ENCODE data around the gene RMND5B.
A peak's percentile ranks its signal among the peaks of the same experiment; 100 is the strongest.

Gene RMND5B

DNA sequence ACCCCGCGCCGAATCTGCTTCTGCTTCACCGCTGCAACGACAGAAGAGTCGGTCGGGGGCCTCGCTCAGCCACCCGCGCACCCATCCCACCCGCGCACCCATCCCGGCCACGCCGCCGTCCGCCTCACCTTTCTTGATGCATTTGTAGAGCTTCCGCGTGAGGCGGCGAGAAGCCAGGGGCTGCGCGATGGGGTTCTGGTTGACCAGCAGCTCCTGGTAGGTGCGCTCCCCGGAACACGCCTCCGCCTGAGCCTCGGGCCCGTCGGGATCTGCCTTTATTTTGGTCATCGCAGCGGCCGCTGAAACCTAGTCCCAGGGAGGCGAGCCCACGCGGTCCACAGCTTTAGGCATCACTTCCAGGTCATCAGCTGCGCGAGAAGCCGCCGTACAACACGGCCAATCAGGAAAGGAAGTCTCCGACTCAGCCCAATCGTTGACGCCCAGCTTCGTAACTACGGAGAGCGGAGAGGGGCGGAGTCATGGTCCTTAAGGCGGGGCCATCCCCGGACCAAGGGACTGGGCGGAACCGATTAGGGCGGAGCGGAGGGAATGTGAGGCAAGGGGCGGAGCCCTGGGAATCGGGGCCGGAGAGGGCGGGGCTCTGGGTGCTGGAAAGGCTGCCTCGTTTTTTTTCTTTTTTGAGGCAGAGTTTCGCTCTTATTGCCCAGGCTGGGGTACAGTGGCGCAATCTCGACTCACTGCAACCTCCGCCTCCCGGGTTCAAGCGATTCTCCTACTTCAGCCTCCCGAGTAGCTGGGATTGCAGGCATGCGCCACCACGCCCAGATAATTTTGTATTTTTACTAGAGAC, 22.9 kb downstream of the RMND5B start, which contains the start of gene NHP2:
NHP2 (minus strand) TSS at position 356 of the 811 bp plus-strand sequence; CDS start at position 288, 68 bp downstream.
- H3K27ac ChIP-seq (ENCODE audit: low read depth, low read length): peak within 1 kb of the TSS; percentile 72

DNA sequence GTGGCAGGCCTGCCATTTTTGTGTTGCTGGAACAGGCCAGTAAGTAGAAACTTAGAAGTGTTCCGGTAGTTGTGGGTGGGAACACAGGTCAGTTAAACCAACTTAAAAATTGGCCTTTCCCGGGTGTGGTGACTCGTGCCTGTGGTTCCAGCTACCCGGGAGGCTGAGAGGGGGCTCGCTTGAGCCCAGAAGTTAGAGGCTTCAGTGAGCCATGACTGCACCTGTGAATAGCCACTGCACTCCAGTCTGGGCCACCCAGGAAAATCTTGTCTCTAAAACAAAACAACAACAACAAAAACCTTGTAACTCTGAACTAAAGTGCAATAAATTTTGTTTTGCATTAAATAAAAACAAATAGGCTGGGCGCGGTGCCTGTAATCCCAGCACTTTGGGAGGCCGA, 24.3 kb downstream of the RMND5B start:
- Histone ChIP-seq H3K36me3 (ENCODE audit: control insufficient read depth, insufficient read depth, low read length) (peaks cover 24% of the 10 kb centered on the region), H3K27me3 (ENCODE audit: control insufficient read depth, insufficient read depth, low read length) (no peaks in the 10 kb centered on the region), H3K9me3 (ENCODE audit: control insufficient read depth, insufficient read depth, low read depth, low read length) (no peaks in the 10 kb centered on the region), H3K4me3 (ENCODE audit: low read depth, low read length) (no peak overlapping the region), H3K9ac (ENCODE audit: low read length) (no peak overlapping the region), H3K4me1 (ENCODE audit: control insufficient read depth, insufficient read depth, low read length) (no peaks in the 10 kb centered on the region), H3K27ac (ENCODE audit: low read depth, low read length) (no peak overlapping the region)

More for the DNA sequence above, 22.9 kb downstream of the RMND5B start, which contains the start of gene NHP2:
- Histone ChIP-seq H3K36me3 (ENCODE audit: control insufficient read depth, insufficient read depth, low read length) (peaks cover 37% of the 10 kb centered on the region), H3K9ac (ENCODE audit: low read length) (peak within 1 kb of the TSS; percentile 84), H3K9me3 (ENCODE audit: control insufficient read depth, insufficient read depth, low read depth, low read length) (no peaks in the 10 kb centered on the region), H3K27me3 (ENCODE audit: control insufficient read depth, insufficient read depth, low read length) (no peaks in the 10 kb centered on the region), H3K4me1 (ENCODE audit: control insufficient read depth, insufficient read depth, low read length) (no peaks in the 10 kb centered on the region), H3K4me3 (ENCODE audit: low read depth, low read length) (peak within 1 kb of the TSS; percentile 91)

DNA sequence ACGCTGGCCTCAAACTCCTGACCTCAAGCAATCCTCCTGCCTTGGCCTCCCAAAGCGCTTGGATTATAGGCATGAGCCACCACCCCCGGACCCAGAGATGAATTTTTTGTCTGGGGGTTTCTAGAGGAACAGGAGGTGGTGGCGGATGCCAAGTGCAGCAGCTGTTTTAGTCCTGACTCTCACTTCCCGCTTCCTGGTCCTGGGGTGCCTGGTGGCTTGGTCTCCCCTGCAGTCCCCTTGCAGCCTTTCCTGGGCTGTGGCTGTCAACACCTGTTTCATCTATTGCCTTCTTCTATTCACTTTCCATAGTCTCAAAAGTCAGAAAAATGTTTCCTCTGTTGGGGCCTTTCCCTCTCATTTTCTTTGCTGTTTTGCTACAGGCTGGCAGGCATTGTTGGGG, 29.4 kb downstream of the RMND5B start:
- Histone ChIP-seq H3K9me3 (ENCODE audit: control insufficient read depth, insufficient read depth, low read depth, low read length) (no peaks in the 10 kb centered on the region), H3K27me3 (ENCODE audit: control insufficient read depth, insufficient read depth, low read length) (peaks cover 17% of the 10 kb centered on the region; the same call in 1 of the 2 replicates), H3K4me3 (ENCODE audit: low read depth, low read length) (no peak overlapping the region), H3K36me3 (ENCODE audit: control insufficient read depth, insufficient read depth, low read length) (no peaks in the 10 kb centered on the region), H3K27ac (ENCODE audit: low read depth, low read length) (no peak overlapping the region), H3K4me1 (ENCODE audit: control insufficient read depth, insufficient read depth, low read length) (0 out of 2 replicates have a peak, but pooled peaks cover 6% of the 10 kb centered on the region), H3K9ac (ENCODE audit: low read length) (no peak overlapping the region)

DNA sequence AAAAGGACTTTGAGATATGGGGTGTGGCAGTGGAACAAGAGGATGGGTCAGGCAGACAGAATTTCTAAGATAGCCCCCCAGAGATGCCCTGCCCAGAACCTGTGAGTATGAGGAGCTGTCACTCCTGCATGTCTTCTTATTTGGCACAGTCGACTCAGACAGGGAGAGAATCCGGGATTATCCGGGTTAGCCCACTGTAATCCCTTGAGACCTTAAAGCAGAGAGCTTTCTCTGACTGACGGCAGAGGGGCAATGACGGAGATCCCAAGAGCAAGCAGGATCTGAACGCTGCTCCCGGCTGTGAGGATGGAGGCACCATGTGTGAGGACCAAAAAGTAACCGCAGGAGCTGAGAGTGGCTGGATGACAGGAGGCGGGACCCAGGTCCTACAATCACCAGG, 31.7 kb downstream of the RMND5B start:
- Histone ChIP-seq H3K27ac (ENCODE audit: low read depth, low read length) (no peak overlapping the region), H3K4me1 (ENCODE audit: control insufficient read depth, insufficient read depth, low read length) (0 out of 2 replicates have a peak, but pooled peaks cover 6% of the 10 kb centered on the region), H3K36me3 (ENCODE audit: control insufficient read depth, insufficient read depth, low read length) (no peaks in the 10 kb centered on the region), H3K9me3 (ENCODE audit: control insufficient read depth, insufficient read depth, low read depth, low read length) (no peaks in the 10 kb centered on the region), H3K27me3 (ENCODE audit: control insufficient read depth, insufficient read depth, low read length) (peaks cover 17% of the 10 kb centered on the region; the same call in 1 of the 2 replicates), H3K4me3 (ENCODE audit: low read depth, low read length) (no peak overlapping the region), H3K9ac (ENCODE audit: low read length) (no peak overlapping the region)

DNA sequence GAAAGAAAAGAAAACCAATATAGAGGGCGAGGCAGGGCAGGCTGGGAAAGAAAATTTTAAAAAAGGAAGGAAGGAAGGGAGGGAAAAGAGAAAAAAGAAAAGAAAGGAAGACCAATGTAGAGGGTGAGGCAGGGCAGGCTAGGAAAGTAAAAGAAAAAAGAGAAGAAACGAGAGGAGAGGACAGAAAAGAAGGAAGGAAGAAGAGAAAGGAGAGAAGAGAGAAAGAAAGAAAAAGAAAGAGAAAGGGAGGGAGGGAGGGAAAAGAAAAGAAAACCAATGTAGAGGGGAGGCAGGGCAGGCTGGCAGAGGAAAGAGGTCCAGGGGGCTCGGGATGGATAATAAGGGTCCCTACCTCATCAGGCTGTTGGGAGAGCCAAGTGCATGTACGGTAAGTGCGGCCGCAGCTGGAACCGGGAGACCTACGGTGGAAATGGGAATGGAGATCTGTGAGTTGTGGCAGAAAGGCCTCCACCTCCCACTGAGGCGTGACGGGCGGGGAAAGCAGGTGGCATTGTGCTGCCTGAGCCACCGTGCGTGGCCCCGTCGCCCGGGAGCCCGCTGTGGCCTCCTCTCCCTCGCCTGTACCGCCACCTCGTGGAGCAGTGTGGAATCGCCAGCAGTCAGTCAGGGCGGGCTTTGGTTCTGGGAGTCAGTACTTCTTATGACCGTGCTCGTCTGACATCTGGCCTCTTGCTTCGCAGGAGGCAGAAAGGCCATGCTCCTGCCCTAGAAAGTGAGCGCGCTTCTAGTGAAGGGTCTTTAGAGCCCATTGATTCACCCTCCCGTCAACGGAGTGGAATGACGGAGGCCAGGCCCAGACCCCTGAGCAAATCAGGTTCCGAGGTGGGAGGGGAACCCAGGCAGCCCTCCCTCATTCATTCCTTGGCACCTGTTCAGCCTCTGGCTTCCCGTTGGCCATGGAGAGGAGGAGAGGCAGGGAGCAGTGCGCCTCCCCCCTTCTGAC, 33.2 kb downstream of the RMND5B start:
- H3K27me3 ChIP-seq (ENCODE audit: control insufficient read depth, insufficient read depth, low read length): peaks cover 17% of the 10 kb centered on the region; the same call in 1 of the 2 replicates
- 0 out of 2 replicates have a peak, but pooled peaks cover 6% of the 10 kb centered on the region for H3K4me1 ChIP-seq (ENCODE audit: control insufficient read depth, insufficient read depth, low read length)
- peak overlapping the region; percentile 52 for H3K4me3 ChIP-seq (ENCODE audit: low read depth, low read length)
- H3K27ac ChIP-seq (ENCODE audit: low read depth, low read length): no peak overlapping the region
- no peak overlapping the region for H3K9ac ChIP-seq (ENCODE audit: low read length)
- no peaks in the 10 kb centered on the region for H3K9me3 ChIP-seq (ENCODE audit: control insufficient read depth, insufficient read depth, low read depth, low read length)
- H3K36me3 ChIP-seq (ENCODE audit: control insufficient read depth, insufficient read depth, low read length): no peaks in the 10 kb centered on the region

DNA sequence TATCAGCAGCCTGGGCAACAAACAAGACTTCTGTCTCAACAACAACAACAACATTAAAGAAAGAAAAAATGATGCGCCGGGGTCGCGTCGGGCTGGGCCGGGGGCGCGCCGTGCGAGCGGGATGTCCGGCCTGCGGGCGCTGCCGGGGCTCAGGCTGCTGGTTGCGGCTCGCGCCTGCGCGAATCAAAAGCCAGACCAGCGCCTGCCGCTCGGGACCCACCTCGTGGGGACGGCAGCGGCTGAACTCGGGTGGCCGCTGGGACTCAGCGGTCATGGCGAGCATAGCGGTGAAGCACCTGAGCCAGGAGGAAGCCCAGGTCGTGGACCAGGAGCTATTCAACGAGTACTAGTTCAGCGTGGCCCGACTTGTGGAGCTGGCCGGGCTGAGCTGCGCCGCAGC, 34.8 kb downstream of the RMND5B start:
- Histone ChIP-seq H3K9ac (ENCODE audit: low read length) (no peak overlapping the region), H3K27me3 (ENCODE audit: control insufficient read depth, insufficient read depth, low read length) (peaks cover 17% of the 10 kb centered on the region; the same call in 1 of the 2 replicates), H3K9me3 (ENCODE audit: control insufficient read depth, insufficient read depth, low read depth, low read length) (no peaks in the 10 kb centered on the region), H3K36me3 (ENCODE audit: control insufficient read depth, insufficient read depth, low read length) (no peaks in the 10 kb centered on the region), H3K4me1 (ENCODE audit: control insufficient read depth, insufficient read depth, low read length) (peaks cover 9% of the 10 kb centered on the region), H3K4me3 (ENCODE audit: low read depth, low read length) (no peak overlapping the region), H3K27ac (ENCODE audit: low read depth, low read length) (no peak overlapping the region)

DNA sequence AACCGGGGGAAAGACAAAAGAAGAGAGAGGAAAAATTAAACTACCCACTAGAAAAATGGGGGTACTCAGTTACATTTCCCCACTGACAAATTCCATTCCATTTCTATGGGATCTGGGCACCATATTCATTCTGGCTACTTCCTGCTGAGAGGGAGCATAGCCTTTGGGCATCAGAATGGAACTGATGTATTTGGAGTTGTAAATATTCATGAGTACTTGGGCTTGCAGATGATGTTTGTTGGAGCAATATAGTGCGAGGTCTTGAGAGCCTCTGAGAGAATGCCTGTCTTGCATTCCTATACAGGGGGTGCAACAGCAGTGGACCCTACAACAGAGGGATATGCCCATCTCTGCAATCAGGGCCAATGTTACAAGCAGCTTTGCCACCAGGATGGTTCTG, 39.6 kb downstream of the RMND5B start:
- H3K27ac ChIP-seq (ENCODE audit: low read depth, low read length): no peak overlapping the region
- no peaks in the 10 kb centered on the region for H3K9me3 ChIP-seq (ENCODE audit: control insufficient read depth, insufficient read depth, low read depth, low read length)
- H3K4me3 ChIP-seq (ENCODE audit: low read depth, low read length): no peak overlapping the region
- no peak overlapping the region for H3K9ac ChIP-seq (ENCODE audit: low read length)
- H3K27me3 ChIP-seq (ENCODE audit: control insufficient read depth, insufficient read depth, low read length): no peaks in the 10 kb centered on the region
- no peaks in the 10 kb centered on the region for H3K36me3 ChIP-seq (ENCODE audit: control insufficient read depth, insufficient read depth, low read length)
- H3K4me1 ChIP-seq (ENCODE audit: control insufficient read depth, insufficient read depth, low read length): peaks cover 6% of the 10 kb centered on the region

DNA sequence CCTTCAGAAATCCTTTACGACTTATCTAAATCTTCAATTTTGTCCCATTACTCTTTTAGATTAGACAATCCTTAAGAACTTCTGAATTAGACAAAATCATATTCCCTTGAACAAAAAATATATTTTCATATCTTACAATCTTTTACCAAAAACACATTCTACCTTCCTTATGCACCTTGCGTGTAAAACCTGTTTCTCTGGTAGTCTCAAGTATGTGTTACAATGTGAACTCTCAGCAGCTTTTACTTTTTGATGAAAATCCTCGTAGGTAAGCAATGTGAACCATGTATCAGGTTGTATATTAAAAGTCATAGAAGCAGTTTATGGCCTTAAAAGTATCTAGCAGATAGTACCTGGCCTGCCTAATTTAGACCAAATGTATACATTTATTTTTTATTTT, 43.6 kb downstream of the RMND5B start:
- H3K9me3 ChIP-seq (ENCODE audit: control insufficient read depth, insufficient read depth, low read depth, low read length): no peaks in the 10 kb centered on the region
- H3K27ac ChIP-seq (ENCODE audit: low read depth, low read length): no peak overlapping the region
- no peaks in the 10 kb centered on the region for H3K36me3 ChIP-seq (ENCODE audit: control insufficient read depth, insufficient read depth, low read length)
- no peak overlapping the region for H3K4me3 ChIP-seq (ENCODE audit: low read depth, low read length)
- no peaks in the 10 kb centered on the region for H3K27me3 ChIP-seq (ENCODE audit: control insufficient read depth, insufficient read depth, low read length)
- H3K4me1 ChIP-seq (ENCODE audit: control insufficient read depth, insufficient read depth, low read length): peaks cover 15% of the 10 kb centered on the region
- H3K9ac ChIP-seq (ENCODE audit: low read length): no peak overlapping the region

DNA sequence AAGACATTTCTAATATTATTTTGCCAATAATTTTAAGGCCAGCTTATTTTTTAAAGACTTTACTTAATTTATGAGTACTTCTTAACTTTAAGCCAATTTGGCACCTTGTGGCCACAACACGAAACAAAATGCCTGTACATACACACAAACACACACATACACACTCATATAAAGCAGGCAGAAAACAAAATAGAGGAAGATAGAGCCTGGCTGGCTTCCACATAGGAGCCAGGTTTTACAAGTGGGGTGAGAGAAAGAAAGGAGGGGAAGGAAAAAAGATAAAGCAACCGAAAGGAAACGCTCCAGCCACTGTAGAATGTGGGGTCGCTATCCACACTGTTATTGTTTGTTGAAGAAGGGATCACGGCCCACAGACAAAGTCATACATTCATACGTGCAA, 46.0 kb downstream of the RMND5B start:
- Histone ChIP-seq H3K4me1 (ENCODE audit: control insufficient read depth, insufficient read depth, low read length) (peaks cover 18% of the 10 kb centered on the region), H3K9me3 (ENCODE audit: control insufficient read depth, insufficient read depth, low read depth, low read length) (no peaks in the 10 kb centered on the region), H3K27ac (ENCODE audit: low read depth, low read length) (no peak overlapping the region), H3K27me3 (ENCODE audit: control insufficient read depth, insufficient read depth, low read length) (no peaks in the 10 kb centered on the region), H3K4me3 (ENCODE audit: low read depth, low read length) (no peak overlapping the region), H3K36me3 (ENCODE audit: control insufficient read depth, insufficient read depth, low read length) (no peaks in the 10 kb centered on the region), H3K9ac (ENCODE audit: low read length) (no peak overlapping the region)

DNA sequence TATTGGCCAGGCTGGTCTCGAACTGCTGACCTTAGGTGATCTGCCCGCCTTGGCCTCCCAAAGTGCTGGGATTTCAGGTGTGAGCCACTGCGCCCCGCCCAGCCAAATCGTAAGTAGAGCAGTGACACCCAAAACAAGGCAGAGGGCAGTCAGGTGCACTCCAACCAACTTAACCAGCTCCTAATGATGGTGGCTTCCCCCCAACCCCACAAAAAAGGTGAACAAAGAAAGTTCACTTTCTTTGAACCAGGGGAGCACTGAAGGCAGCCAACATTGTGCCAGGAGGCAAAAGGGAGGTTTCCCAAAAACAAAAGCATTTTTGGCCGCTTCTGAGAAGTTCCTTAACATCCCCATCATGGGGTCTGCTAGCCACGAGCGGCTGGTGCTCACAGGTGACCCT, 46.8 kb downstream of the RMND5B start:
- H3K36me3 ChIP-seq (ENCODE audit: control insufficient read depth, insufficient read depth, low read length): no peaks in the 10 kb centered on the region
- peaks cover 24% of the 10 kb centered on the region for H3K4me1 ChIP-seq (ENCODE audit: control insufficient read depth, insufficient read depth, low read length)
- no peaks in the 10 kb centered on the region for H3K9me3 ChIP-seq (ENCODE audit: control insufficient read depth, insufficient read depth, low read depth, low read length)
- H3K27me3 ChIP-seq (ENCODE audit: control insufficient read depth, insufficient read depth, low read length): no peaks in the 10 kb centered on the region
- H3K4me3 ChIP-seq (ENCODE audit: low read depth, low read length): no peak overlapping the region
- H3K9ac ChIP-seq (ENCODE audit: low read length): no peak overlapping the region
- no peak overlapping the region for H3K27ac ChIP-seq (ENCODE audit: low read depth, low read length)
